ENCODE results near the gene CPLANE2. TPM values are rescaled to one million over a fixed set of nuclear protein-coding genes. Genes with fewer than 3 reads are reported as not detected.
"Not testable (repeated sequence)": the region's sequence is repeated elsewhere in the genome, so short reads cannot be mapped to it uniquely, and the experiment has no call there.

CPLANE2 gene
- total RNA-seq, 2 experiments from 2014 or later: 3.9 to 5.0 TPM

DNA sequence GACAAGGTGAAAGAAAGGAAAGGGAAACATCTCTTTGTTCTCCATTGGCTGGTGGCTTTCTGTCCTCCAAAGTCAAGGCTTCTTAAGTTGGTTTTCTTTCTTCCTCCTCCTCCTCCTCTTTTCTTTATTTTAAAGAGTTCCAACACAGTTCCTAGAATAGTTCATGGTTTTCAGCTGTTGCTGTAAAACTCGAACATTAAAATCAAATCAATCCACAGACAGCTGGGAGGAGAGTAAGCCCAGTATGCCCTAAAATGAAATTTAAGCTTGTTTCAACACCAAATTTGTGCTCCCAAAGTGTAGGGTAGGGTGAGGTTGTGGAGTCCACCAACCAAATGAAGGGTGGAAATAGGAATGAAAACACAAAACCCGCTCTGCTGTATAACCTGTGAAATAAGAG is 10.5 kb upstream of the CPLANE2 start:
- ChIA-PET CTCF (interaction anchor here (0.6 to 1.8 kb wide), 5 partner anchors 60 to 174 kb away, joined by 3 to 12 read pairs (median 6); partner anchors contain the start of gene FAM131C), POLR2A (no interaction called here)
- intact Hi-C loops (cut with micrococcal nuclease): no loop called here
- H3K4me3 Mint-ChIP-seq: no peak overlapping the region
- no peaks in the 10 kb centered on the region for H3K27me3 Mint-ChIP-seq
- H3K36me3 Mint-ChIP-seq: peaks cover 6% of the 10 kb centered on the region
- no peaks in the 10 kb centered on the region for H3K9me3 Mint-ChIP-seq
- peak overlapping the region; percentile 19 for H3K27ac Mint-ChIP-seq
- H3K4me1 Mint-ChIP-seq (ENCODE audit: low read depth): peaks cover 15% of the 10 kb centered on the region
- DNase-seq: no peak

DNA sequence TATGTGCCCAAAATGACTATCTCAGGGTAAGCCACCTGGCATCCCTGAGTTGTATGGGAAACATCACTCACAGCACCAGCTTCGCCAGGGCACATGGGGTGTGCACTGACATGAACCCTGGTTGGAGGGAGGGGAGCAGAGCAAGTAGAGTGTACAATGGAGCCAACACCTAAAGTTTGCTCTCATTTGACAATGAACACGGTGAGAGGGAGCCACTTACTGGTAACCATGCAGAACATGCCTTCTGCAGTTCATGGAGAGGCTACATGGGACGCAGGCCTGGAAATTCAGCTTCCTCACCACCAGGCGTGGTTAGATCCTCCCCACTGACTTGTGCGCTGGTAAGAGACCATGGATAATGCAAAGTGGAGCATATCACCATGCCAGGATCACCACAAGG is 10.0 kb upstream of the CPLANE2 start:
- DNase-seq: no peak
- no peaks in the 10 kb centered on the region for H3K27me3 Mint-ChIP-seq
- ChIA-PET POLR2A (no interaction called here), CTCF (interaction anchor here (0.6 to 1.8 kb wide), 5 partner anchors 60 to 174 kb away, joined by 3 to 12 read pairs (median 6); partner anchors contain the start of gene FAM131C)
- peaks cover 15% of the 10 kb centered on the region for H3K4me1 Mint-ChIP-seq (ENCODE audit: low read depth)
- no peaks in the 10 kb centered on the region for H3K9me3 Mint-ChIP-seq
- no peak overlapping the region for H3K4me3 Mint-ChIP-seq
- H3K36me3 Mint-ChIP-seq: peaks cover 6% of the 10 kb centered on the region
- intact Hi-C loops (cut with micrococcal nuclease): no loop called here
- H3K27ac Mint-ChIP-seq: peak overlapping the region; percentile 19

DNA sequence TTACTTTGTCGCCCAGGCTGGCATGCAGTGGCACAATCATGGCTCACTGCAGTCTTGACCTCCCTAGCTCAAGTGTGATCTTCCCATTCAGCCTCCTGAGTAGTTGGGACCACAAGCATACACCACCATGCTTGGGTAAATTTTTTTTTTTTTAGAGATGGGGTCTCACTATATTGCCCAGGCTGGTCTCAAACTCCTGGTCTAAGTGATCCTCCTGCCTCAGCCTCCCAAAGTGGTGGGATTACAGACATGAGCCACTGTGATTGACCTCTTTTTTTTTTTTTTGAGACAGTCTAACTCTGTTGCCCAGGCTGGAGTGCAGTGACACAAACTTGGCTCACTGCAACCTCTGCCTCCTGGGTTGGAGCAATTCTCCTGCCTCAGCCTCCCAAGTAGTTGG is 9.3 kb upstream of the CPLANE2 start:
- CTCF ChIA-PET: interaction anchor here (0.6 to 5.4 kb wide), 11 partner anchors 9 to 236 kb away, joined by 3 to 66 read pairs (median 5); partner anchors contain the start of gene CPLANE2
- intact Hi-C loops (cut with micrococcal nuclease): not testable (repeated sequence)

DNA sequence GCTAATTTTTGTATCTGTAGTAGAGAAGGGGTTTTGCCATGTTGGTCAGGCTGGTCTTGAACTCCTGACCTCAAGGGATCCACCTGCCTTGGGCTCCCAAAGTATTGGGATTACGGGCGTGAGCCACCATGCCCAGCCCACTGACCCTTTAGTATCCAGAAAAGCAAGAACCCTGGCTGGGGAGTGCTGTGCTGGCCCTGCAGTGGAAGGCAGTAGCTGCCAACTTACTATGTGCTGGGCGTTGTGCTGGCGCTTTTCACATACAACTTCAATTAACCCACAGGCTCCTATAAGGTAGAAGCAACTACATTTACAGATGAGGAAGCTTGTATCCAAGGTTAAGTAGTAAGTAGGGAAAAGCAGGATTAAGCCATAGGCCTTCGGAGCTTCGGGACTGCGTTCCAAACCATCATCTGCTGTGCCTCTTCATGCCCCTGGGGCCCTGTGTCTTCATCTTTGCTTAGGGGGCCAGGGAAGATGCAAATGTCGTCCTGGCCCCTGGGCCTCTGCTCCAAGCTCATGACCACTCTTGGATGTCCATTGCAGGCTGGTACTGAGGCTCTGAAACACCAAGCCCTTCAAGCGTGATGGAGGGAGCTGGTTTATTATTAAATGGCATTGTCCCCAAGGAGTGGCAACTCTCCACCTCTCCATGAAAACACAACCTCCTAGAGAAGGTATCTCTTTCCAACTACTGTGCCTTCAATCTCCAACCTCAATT is 8.7 kb upstream of the CPLANE2 start:
- DNase-seq: no peak
- no peak overlapping the region for H3K4me3 Mint-ChIP-seq
- no peak overlapping the region for H3K27ac Mint-ChIP-seq
- POLR2A ChIA-PET: no interaction called here
- intact Hi-C loops (cut with micrococcal nuclease): no loop called here
- peaks cover 15% of the 10 kb centered on the region for H3K4me1 Mint-ChIP-seq (ENCODE audit: low read depth)
- peaks cover 4% of the 10 kb centered on the region for H3K36me3 Mint-ChIP-seq
- H3K9me3 Mint-ChIP-seq: no peaks in the 10 kb centered on the region
- CTCF ChIA-PET: interaction anchor here (0.6 to 5.4 kb wide), 21 partner anchors 8 to 236 kb away, joined by 3 to 66 read pairs (median 5); partner anchors contain the start of genes CPLANE2 and FAM131C
- no peaks in the 10 kb centered on the region for H3K27me3 Mint-ChIP-seq

More for the DNA sequence above, 9.3 kb upstream of the CPLANE2 start:
- H3K27me3 Mint-ChIP-seq, H3K27ac Mint-ChIP-seq, DNase-seq, H3K9me3 Mint-ChIP-seq, POLR2A ChIA-PET, H3K36me3 Mint-ChIP-seq, H3K4me3 Mint-ChIP-seq: not testable (repeated sequence)
- H3K4me1 Mint-ChIP-seq (ENCODE audit: low read depth): peaks cover 15% of the 10 kb centered on the region

DNA sequence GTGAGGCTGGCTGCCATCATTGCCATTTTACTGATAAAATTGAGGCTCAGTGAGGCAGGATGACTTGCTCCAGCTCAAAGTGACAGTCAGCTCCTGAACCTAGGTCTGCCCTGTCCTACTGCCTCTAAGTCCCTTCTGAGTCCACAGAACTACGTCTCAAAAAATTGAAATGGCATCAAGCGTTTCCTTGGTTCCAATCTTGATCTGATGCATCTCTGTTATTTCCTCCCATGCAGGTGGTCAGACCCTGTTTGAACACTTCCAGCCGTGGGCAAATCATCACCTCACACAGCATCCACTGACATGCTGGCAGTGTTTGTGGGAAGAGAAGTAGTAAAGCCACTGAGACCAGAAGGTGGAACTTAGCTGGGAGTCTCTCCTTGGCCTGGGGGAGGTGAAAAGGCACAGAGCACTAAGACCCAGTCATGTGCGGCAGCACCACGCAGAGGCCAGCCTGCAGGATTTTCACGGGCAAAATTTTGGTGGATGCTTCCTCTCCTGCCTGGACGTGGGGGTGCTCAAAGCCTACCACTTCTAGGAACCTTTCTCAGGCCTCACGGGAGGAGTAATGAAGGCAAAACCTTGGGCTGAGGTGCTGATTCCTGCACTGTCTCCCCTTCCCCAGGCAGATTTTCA is 7.8 kb upstream of the CPLANE2 start:
- peaks cover 2% of the 10 kb centered on the region for H3K36me3 Mint-ChIP-seq
- CTCF ChIA-PET: interaction anchor here (0.7 to 5.4 kb wide), 21 partner anchors 8 to 172 kb away, joined by 3 to 66 read pairs (median 6); partner anchors contain the start of gene FAM131C
- no peak overlapping the region for H3K27ac Mint-ChIP-seq
- no peaks in the 10 kb centered on the region for H3K9me3 Mint-ChIP-seq
- intact Hi-C loops (cut with micrococcal nuclease): loop anchor here (1.0 kb wide), 2 partner anchors 38 to 165 kb away; no protein-coding TSS in a partner anchor
- H3K4me3 Mint-ChIP-seq: no peak overlapping the region
- peaks cover 13% of the 10 kb centered on the region for H3K4me1 Mint-ChIP-seq (ENCODE audit: low read depth)
- POLR2A ChIA-PET: no interaction called here
- no peak for DNase-seq
- no peaks in the 10 kb centered on the region for H3K27me3 Mint-ChIP-seq

DNA sequence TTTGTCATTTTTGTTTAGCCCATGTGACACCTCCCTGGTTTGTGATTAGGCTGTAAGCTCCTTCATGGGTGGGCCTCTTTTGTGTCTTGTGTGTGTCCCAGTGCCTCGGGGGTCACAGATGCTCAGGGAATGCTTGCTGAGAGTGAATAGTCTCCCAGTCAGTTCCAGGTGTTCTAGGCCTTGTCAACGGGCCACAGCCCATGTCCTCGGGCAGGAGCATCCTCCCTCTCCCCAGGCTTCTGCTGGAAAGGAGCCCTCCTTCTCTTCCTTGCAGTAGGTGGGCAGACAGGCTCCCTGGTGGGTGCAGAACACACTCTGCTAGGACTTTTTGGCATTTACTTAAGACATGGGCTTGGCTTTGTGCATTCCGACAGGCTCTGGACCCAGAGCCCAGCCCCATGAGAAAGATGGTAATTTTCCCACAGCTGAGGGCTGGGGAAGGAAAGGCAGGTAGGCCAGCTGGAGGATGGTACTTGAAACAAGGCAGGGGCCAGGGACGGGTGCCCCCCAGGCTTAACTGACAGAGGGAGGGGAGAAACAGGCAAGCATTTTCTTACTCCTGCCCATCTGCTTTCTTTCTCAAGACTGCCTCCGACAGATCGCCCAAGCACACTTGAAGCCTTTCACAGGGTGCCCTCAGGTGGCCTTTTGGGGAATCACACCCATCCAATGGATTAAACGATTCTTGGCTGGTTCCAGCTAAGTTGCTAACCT is 7.1 kb upstream of the CPLANE2 start:
- no peak overlapping the region for H3K4me3 Mint-ChIP-seq
- no peaks in the 10 kb centered on the region for H3K36me3 Mint-ChIP-seq
- no peak overlapping the region for H3K27ac Mint-ChIP-seq
- intact Hi-C loops (cut with micrococcal nuclease): loop anchor here (1.0 kb wide), 2 partner anchors 38 to 165 kb away; no protein-coding TSS in a partner anchor
- peak; percentile 86 for DNase-seq
- H3K9me3 Mint-ChIP-seq: no peaks in the 10 kb centered on the region
- peaks cover 8% of the 10 kb centered on the region for H3K4me1 Mint-ChIP-seq (ENCODE audit: low read depth)
- no peaks in the 10 kb centered on the region for H3K27me3 Mint-ChIP-seq
- ChIA-PET CTCF (interaction anchor here (0.6 to 5.4 kb wide), 25 partner anchors 8 to 494 kb away, joined by 3 to 66 read pairs (median 4); partner anchors contain the start of gene FAM131C), POLR2A (no interaction called here)

DNA sequence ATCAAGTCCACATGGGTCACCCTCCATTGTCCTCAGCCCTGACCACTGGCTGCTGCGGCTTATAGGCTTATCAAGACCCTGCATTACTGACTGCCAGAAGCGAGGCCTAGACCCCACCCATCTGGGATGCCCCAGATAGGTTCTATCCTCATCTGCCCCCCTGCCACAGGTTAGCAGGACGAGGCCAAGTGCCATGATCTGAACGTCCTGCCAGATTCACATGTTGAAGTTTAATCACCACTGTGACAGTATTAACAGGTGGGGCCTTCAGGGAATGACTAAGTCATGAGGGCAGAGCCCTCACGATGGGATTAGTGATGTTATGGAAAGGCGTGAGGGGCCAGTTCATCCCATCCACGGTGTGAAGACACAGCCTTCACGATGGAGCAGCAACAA is 6.2 kb upstream of the CPLANE2 start:
- H3K9me3 Mint-ChIP-seq: no peaks in the 10 kb centered on the region
- ChIA-PET POLR2A (no interaction called here), CTCF (interaction anchor here (0.6 to 5.4 kb wide), 10 partner anchors 9 to 493 kb away, joined by 3 to 66 read pairs (median 7); partner anchors contain the start of gene FAM131C)
- peaks cover 7% of the 10 kb centered on the region for H3K4me1 Mint-ChIP-seq (ENCODE audit: low read depth)
- intact Hi-C loops (cut with micrococcal nuclease): no loop called here
- no peaks in the 10 kb centered on the region for H3K36me3 Mint-ChIP-seq
- no peaks in the 10 kb centered on the region for H3K27me3 Mint-ChIP-seq
- no peak overlapping the region for H3K27ac Mint-ChIP-seq
- H3K4me3 Mint-ChIP-seq: no peak overlapping the region
- no peak for DNase-seq

DNA sequence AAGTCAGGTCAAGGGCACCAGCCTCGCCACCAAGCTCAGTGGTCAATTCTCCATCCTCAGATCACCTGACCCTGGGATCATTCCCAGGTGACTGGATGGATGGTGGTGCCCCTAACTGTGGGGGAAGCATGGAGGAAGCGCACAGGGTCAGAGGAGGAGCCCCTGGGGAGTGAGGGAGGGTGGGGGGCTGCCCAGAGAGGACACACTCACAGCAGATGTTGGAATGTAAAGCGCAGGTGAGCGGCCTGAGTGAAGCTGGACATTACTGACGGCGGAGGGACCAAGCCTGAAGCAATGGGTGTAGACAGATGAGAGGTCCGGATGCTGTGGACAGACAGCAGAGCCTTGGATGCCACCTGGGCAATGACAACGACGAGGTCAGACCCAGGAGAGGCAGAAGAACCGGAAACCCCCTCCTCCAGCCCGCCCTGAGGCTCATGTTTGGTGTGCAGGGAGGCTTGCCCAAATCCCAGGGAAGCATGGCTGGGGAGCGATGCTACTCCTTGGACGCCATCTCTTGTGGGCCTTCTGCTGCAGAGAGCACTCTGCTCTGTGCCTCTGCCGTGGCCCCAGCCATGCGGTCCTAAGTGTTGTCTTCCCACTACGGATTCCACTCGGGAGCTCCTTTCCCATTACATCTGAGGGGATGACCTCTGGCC is 5.7 kb upstream of the CPLANE2 start:
- DNase-seq: no peak
- Mint-ChIP-seq H3K4me3 (no peak overlapping the region), H3K36me3 (no peaks in the 10 kb centered on the region), H3K27ac (no peak overlapping the region), H3K9me3 (no peaks in the 10 kb centered on the region), H3K27me3 (no peaks in the 10 kb centered on the region), H3K4me1 (ENCODE audit: low read depth) (peaks cover 11% of the 10 kb centered on the region)
- intact Hi-C loops (cut with micrococcal nuclease): no loop called here
- ChIA-PET CTCF (interaction anchor here (1.5 to 5.4 kb wide), 3 partner anchors 9 to 167 kb away, joined by 4 to 66 read pairs (median 7); no protein-coding TSS in a partner anchor), POLR2A (no interaction called here)

DNA sequence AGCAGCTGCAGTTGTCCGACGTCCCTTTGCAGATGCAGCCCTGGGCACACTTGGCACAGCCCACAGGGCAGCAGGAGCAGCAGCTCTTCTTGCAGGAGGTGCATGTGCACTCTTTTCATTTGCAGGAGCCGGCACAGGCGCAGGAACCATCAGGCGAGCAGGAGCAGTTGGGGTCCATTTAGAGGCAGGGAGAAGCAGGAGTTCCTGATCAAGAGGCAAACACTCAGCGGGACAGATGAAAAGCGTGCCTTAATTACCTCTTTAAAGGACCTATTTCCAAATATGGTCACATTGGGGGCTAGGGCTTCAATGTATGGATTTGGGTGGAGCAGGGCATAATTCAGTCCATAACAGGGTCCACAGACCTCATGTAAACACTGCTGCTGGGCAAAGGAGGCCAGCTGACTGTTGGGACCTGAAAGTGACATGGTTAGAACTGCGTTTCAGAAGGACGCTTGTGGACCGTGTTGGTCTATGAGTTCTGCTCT is 4.3 kb upstream of the CPLANE2 start:
- no peak overlapping the region for H3K27ac Mint-ChIP-seq
- no peaks in the 10 kb centered on the region for H3K27me3 Mint-ChIP-seq
- intact Hi-C loops (cut with micrococcal nuclease): no loop called here
- CTCF ChIA-PET: interaction anchor here (0.7 to 5.4 kb wide), 3 partner anchors 158 to 198 kb away, joined by 3 to 66 read pairs (median 3); no protein-coding TSS in a partner anchor
- no peaks in the 10 kb centered on the region for H3K36me3 Mint-ChIP-seq
- H3K9me3 Mint-ChIP-seq: no peaks in the 10 kb centered on the region
- DNase-seq: no peak
- POLR2A ChIA-PET: no interaction called here
- no peak overlapping the region for H3K4me3 Mint-ChIP-seq
- peaks cover 17% of the 10 kb centered on the region for H3K4me1 Mint-ChIP-seq (ENCODE audit: low read depth)

DNA sequence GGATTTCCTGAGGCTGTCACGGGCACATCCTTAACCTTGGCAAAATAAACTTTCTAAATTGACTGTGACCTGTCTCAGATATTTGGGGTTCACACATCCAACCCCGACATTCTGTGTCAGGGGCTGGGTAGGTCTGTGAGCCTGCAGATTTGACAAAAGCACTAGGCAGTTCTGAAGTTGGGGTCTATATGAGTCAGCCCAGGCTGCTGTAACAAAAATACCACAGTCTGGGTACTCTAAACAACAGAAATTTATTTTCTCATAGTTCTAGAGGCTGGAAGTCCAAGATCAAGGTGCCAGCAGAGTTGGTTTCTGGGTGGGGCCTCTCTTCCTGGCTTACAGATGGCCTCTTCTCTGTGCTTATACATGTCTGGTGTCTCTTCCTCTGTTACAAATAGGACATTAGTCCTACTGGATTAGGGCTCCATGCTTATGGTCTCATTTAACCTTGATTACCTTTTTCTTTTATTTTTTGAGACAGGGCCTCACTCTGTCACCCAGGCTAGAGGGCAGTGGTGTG is 3.0 kb upstream of the CPLANE2 start:
- Mint-ChIP-seq H3K36me3 (no peaks in the 10 kb centered on the region), H3K4me3 (no peak overlapping the region), H3K4me1 (ENCODE audit: low read depth) (peaks cover 21% of the 10 kb centered on the region), H3K27ac (no peak overlapping the region), H3K27me3 (no peaks in the 10 kb centered on the region), H3K9me3 (no peaks in the 10 kb centered on the region)
- no peak for DNase-seq
- intact Hi-C loops (cut with micrococcal nuclease): no loop called here
- CTCF ChIA-PET: interaction anchor here (0.9 kb wide), 1 partner anchor 161 kb away, joined by 3 read pairs; no protein-coding TSS in a partner anchor
- POLR2A ChIA-PET: no interaction called here

DNA sequence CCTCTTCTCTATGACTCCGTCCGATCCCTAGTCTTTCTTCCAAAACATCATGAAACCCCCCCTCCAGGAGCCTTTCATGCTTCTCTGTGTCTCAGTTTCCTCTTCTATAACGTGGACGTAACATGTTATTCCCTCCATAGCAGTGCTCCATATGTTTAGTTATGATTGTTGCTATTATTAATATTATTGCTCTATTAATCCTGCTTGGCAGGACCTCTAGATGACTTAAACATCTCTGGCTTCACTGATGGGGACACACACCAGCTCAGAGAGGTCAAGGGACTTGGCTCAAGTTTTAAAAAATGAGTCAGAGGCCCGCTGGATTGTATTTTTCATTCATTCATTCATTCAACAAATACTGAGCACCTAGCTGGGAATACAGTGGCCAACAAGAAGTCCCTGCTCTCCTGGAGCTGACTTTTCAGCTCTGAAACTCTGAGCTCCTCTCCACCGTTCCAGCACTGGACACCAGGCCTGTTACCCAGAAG is 404 bp upstream of the CPLANE2 start:
- Mint-ChIP-seq H3K27ac (peak overlapping the region; percentile 82), H3K4me3 (peak overlapping the region; percentile 85), H3K9me3 (no peaks in the 10 kb centered on the region), H3K4me1 (ENCODE audit: low read depth) (peaks cover 17% of the 10 kb centered on the region), H3K36me3 (no peaks in the 10 kb centered on the region), H3K27me3 (no peaks in the 10 kb centered on the region)
- intact Hi-C loops (cut with micrococcal nuclease): loop anchor here (1.0 kb wide), 2 partner anchors 30 to 130 kb away; partner anchors contain the start of gene SZRD1
- CTCF ChIA-PET: interaction anchor here (0.6 to 2.4 kb wide), 6 partner anchors 8 to 354 kb away, joined by 3 to 12 read pairs (median 4); partner anchors contain the start of gene FAM131C
- no peak for DNase-seq
- POLR2A ChIA-PET: interaction anchor here (0.6 to 1.9 kb wide), 5 partner anchors 30 to 667 kb away, joined by 4 to 5 read pairs (median 4); partner anchors contain the start of gene FBXO42
